ENCODE measurements around the gene P2RY14. TPM values are rescaled to one million over a fixed set of nuclear protein-coding genes. Genes with fewer than 3 reads are reported as not detected.
"Not testable (repeated sequence)": the region's sequence is repeated elsewhere in the genome, so short reads cannot be mapped to it uniquely, and the experiment has no call there.

P2RY14 gene
- total and polyA plus RNA-seq, 2 donors (not counting 3 experiments of a cell fraction or from before 2014, with no cell fraction given), result not detected

DNA sequence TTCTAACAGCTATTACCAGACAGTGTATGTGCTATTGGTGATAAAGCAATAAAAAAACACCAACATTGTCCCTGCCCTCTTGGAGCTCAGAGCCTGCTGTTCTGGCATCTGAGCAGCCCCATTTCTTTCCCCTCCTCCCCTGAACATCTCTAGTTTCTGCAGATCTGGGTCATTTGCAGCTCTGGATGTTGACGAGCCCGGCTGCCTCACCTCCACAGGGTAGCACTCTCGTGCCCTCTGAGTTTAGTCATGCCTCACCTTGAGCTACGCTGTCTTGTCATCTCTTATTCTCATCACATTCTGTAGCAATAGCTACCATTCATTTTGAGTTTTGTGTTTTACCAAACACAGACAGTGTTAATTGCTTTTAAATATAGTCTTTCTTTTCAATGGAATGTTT lies 45.4 kb downstream of the P2RY14 start:
- ChIA-PET CTCF (interaction anchor here (1.2 kb wide), 1 partner anchor 15 kb away, joined by 4 read pairs; no protein-coding TSS in a partner anchor), POLR2A (no interaction called here)
- Histone ChIP-seq H3K4me1 (ENCODE audit: control insufficient read depth, extremely low read depth, insufficient read depth, low read length) (peaks cover 11% of the 10 kb centered on the region), H4K20me1 (replicated peaks; ENCODE audit: control insufficient read depth, extremely low read depth, insufficient read depth, low read length) (no peaks in the 10 kb centered on the region), H3K9me3 (replicated peaks; ENCODE audit: control insufficient read depth, insufficient read depth, low read length) (no peaks in the 10 kb centered on the region), H3K36me3 (ENCODE audit: control insufficient read depth in 2 of 2, extremely low read depth in 1 of 2, insufficient read depth in 2 of 2, low read length in 2 of 2) (no peaks in the 10 kb centered on the region), H3K9ac (replicated peaks; ENCODE audit: extremely low read depth, insufficient read depth, low read length) (no peak overlapping the region), H3K4me3 (replicated peaks in 1 of 3; ENCODE audit: insufficient read depth in 1 of 3, low read depth in 1 of 3, low read length in 3 of 3) (no peak overlapping the region), H3K27me3 (ENCODE audit: control insufficient read depth in 2 of 2, insufficient read depth in 2 of 2, low read length in 2 of 2) (peaks cover 0 to 2% of the 10 kb centered on the region in 2 experiments), H2AFZ (ENCODE audit: low read depth, low read length) (no peak overlapping the region), H3K79me2 (ENCODE audit: control insufficient read depth, insufficient read depth, low read length) (no peaks in the 10 kb centered on the region), H3K9me1 (replicated peaks; ENCODE audit: control insufficient read depth, extremely low read depth, insufficient read depth, low read length) (no peaks in the 10 kb centered on the region), H3K27ac (ENCODE audit: insufficient read depth, low read depth, low read length) (no peak overlapping the region), H3K4me2 (ENCODE audit: insufficient read depth, low read length) (no peak overlapping the region)
- DNase-seq (ENCODE audit: low read depth, low spot score), result no peak
- intact Hi-C loops (cut with micrococcal nuclease), result no loop called here
- FAIRE-seq, result no peak
- TF ChIP-seq FOS (IDR thresholded peaks at IDR 0.05; ENCODE audit: borderline replicate concordance, insufficient read depth, low read length) (no peak), POLR2AphosphoS5 (IDR thresholded peaks at IDR 0.05; ENCODE audit: insufficient read depth, low read depth, low read length) (no peak), JUN (IDR thresholded peaks at IDR 0.05; ENCODE audit: borderline replicate concordance, insufficient read depth, insufficient read length, low read depth) (no peak), MYC (IDR thresholded peaks at IDR 0.05; ENCODE audit: low read depth, low read length) (no peak), EZH2 (IDR thresholded peaks at IDR 0.05; ENCODE audit: borderline replicate concordance, low read depth, low read length, severe bottlenecking) (no peak), POLR2A (IDR thresholded peaks at IDR 0.05; ENCODE audit: low read depth, low read length) (no peak), GATA2 (IDR thresholded peaks at IDR 0.05; ENCODE audit: insufficient read depth, insufficient read length, low read depth, low read length) (no peak)
- TF ChIP-seq, protein P1, sequence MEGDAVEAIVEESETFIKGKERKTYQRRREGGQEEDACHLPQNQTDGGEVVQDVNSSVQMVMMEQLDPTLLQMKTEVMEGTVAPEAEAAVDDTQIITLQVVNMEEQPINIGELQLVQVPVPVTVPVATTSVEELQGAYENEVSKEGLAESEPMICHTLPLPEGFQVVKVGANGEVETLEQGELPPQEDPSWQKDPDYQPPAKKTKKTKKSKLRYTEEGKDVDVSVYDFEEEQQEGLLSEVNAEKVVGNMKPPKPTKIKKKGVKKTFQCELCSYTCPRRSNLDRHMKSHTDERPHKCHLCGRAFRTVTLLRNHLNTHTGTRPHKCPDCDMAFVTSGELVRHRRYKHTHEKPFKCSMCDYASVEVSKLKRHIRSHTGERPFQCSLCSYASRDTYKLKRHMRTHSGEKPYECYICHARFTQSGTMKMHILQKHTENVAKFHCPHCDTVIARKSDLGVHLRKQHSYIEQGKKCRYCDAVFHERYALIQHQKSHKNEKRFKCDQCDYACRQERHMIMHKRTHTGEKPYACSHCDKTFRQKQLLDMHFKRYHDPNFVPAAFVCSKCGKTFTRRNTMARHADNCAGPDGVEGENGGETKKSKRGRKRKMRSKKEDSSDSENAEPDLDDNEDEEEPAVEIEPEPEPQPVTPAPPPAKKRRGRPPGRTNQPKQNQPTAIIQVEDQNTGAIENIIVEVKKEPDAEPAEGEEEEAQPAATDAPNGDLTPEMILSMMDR (IDR thresholded peaks at IDR 0.05; ENCODE audit: extremely low read depth in 1 of 2, insufficient read depth in 1 of 2, low read depth in 1 of 2, low read length in 2 of 2), result no peak
- TF ChIP-seq, protein P2, sequence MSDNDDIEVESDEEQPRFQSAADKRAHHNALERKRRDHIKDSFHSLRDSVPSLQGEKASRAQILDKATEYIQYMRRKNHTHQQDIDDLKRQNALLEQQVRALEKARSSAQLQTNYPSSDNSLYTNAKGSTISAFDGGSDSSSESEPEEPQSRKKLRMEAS (IDR thresholded peaks at IDR 0.05; ENCODE audit: insufficient read depth, insufficient read length), result no peak
- BruUV-seq (replicated peaks), result no TSS peak
- dilution Hi-C loops (cut with MboI; ENCODE audit: extremely low pct_ligation_motif_present, low sequenced_read_pairs), result no loop called here

DNA sequence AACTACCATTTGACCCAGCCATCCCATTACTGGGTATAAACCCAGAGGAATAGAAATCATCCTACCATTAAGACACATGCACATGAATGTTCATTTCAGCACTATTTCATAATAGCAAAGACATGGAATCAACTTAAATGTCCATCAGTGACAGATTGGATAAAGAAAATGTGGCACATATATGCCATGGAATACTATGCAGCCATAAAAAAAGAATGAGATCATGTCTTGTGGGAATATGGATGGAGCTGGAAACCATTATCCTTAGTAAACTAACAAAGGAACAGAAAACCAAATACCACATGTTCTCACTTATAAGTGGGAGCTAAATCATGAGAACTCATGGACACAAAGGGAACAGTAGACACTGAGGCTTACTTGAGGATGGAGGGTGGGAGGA lies 45.9 kb downstream of the P2RY14 start:
- CTCF ChIA-PET, result interaction anchor here (1.2 kb wide), 1 partner anchor 15 kb away, joined by 4 read pairs; no protein-coding TSS in a partner anchor
- H3K9me3 ChIP-seq (replicated peaks; ENCODE audit: control insufficient read depth, insufficient read depth, low read length); H3K9ac ChIP-seq (replicated peaks; ENCODE audit: extremely low read depth, insufficient read depth, low read length); H3K4me2 ChIP-seq (ENCODE audit: insufficient read depth, low read length); H3K9me1 ChIP-seq (replicated peaks; ENCODE audit: control insufficient read depth, extremely low read depth, insufficient read depth, low read length); H2AFZ ChIP-seq (ENCODE audit: low read depth, low read length); FAIRE-seq; BruUV-seq (replicated peaks); H3K4me3 ChIP-seq (replicated peaks in 1 of 3; ENCODE audit: insufficient read depth in 1 of 3, low read depth in 1 of 3, low read length in 3 of 3); H3K27me3 ChIP-seq (ENCODE audit: control insufficient read depth in 2 of 2, insufficient read depth in 2 of 2, low read length in 2 of 2); intact Hi-C loops (cut with micrococcal nuclease); H3K79me2 ChIP-seq (ENCODE audit: control insufficient read depth, insufficient read depth, low read length); dilution Hi-C loops (cut with MboI; ENCODE audit: extremely low pct_ligation_motif_present, low sequenced_read_pairs); H3K36me3 ChIP-seq (ENCODE audit: control insufficient read depth in 2 of 2, extremely low read depth in 1 of 2, insufficient read depth in 2 of 2, low read length in 2 of 2); POLR2A ChIA-PET; DNase-seq (ENCODE audit: low read depth, low spot score); H3K27ac ChIP-seq (ENCODE audit: insufficient read depth, low read depth, low read length); H4K20me1 ChIP-seq (replicated peaks; ENCODE audit: control insufficient read depth, extremely low read depth, insufficient read depth, low read length): not testable (repeated sequence)
- H3K4me1 ChIP-seq (ENCODE audit: control insufficient read depth, extremely low read depth, insufficient read depth, low read length), result peaks cover 11% of the 10 kb centered on the region

Measured in endothelial cell of umbilical vein (primary cell).